Neural cell (in vitro differentiated cells): Measurements from ENCODE around the gene IL23A.

Source experiments
- CTCF ChIP-seq: fragments of 450-650 bp; IDR thresholded peaks from 2 replicates; pipeline ENCODE4 v1.5.1; 2014; ENCODE audit warnings: antibody characterized with exemption, mild to moderate bottlenecking, moderate library complexity; ENCODE audit not compliant: poor library complexity, severe bottlenecking
- EZH2 ChIP-seq: fragments of 200-600, 300-800 bp; shearing (Covaris generic), sonication (generic); IDR thresholded peaks from 2 replicates; pipeline ENCODE4 v1.6.1; 2014; ENCODE audit warnings: antibody characterized with exemption, low read length, borderline replicate concordance, mild to moderate bottlenecking; ENCODE audit not compliant: insufficient read depth, poor library complexity, severe bottlenecking
- POLR2AphosphoS5 ChIP-seq: IDR thresholded peaks from 2 replicates; pipeline ENCODE4 v1.6.1; 2012
- REST ChIP-seq: IDR thresholded peaks from 2 replicates; pipeline ENCODE4 v1.6.1; 2012; ENCODE audit warnings: borderline replicate concordance

- TF ChIP-seq CTCF (no peak), EZH2 (no peak), POLR2AphosphoS5 (no peak), REST (no peak)
Measured at GRCh38 chr12:56385873-56386272, 47.2 kb downstream of the IL23A start.
